HG03108 (cell line): ENCODE measurements around the gene LDB2.

Experiments used
- ATAC-seq: cut with Tn5 transposase; IDR thresholded peaks from one replicate; pipeline ENCODE4 v1.9.1; 2021; ENCODE audit warnings: moderate library complexity; ENCODE audit not compliant: unreplicated experiment

The LDB2 gene

DNA sequence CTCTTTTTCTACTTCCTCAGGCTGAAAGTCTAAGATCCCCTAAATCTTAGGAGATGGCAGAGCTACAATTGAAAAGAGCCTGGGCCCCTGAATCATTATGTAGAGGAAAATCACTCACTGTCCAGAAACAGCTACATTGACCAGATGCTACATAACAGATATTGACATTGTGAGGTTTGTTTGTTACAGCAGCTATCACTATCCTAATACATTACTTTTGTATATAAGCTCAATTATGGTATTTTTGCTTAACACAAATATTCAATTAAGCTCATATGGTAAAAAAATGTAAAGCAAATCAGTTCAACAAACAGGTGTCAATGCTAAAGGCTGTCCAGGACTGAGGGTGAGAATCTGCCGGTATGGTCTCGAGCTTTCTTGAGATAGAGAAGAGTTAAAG, 89.4 kb downstream of the LDB2 start:
- ATAC-seq = no peak

DNA sequence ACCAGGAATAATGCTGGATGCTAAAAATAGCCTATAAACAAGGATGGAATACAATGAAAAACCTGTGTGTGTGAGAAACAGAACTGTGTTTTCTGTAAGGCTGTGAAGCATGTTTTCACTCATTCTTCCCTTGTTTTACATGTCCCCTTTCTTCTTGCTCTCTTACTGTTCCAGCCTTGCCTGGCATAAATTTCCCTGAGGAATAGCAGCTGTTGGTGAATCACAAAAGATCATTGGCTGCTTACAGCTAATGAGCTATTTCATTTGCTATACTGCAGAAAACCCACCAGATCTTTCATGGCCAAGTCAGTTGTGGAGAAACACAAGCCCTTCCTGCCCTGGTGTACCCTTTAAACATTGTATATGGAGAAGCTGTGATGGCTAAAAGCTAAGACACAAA, 91.1 kb downstream of the LDB2 start:
- ATAC-seq = no peak

DNA sequence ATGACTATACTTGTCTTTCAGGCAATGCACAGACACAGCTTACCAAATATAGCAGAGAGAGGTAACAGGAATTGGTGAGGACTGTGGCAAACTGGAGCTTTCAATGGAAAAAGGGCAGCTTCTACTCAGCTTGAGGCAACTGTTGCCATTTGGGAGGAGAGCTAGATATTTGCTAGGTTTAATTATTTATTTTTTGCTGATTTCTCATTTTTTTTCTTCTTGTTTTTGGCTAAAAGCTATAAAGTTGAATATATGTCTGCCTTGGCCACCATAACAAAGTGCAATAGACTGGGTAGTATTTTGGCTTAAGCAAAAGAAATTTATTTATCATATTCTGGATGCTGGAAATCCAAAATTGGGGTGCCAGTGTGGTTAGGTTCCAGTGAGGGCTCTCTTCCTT, 93.9 kb downstream of the LDB2 start:
- ATAC-seq = no peak

- no peak for ATAC-seq
These were observed 96.4 kb downstream of the LDB2 start for GRCh38 chr4:16802044-16802443.

GRCh38 chr4:16801356-16801755, 97.1 kb downstream of the LDB2 start:
- no peak for ATAC-seq

DNA sequence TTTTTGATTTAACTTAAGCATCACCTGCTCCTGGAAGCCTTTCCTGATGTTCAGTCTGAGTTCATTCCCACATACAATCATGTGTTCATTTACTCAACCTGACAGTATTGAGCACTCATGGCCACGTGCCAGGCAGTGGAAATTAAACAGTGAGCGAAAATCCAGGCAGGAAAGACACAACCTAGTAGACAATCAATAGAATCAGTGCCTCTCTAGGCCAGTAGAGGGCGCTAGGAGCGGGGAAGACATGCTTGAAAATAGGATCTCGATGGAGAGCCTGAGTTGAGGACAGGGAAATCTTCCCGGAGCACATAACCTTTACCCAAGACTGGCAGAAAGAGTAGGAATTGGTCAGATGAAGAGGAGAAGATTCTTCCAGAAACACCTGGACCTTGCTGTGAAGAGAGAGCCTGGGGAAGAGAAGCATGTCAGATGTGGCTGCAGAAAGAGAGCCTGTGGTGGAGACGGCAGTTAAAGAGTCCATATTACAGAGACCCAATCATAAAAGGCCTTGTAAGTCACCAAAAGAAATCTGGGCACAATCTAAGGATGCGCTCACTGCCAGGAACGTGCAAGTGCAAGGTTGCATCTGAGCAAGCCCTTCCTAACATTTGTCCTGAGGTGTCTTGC, 103.5 kb downstream of the LDB2 start:
- ATAC-seq = no peak

GRCh38 chr4:16791460-16791859, 107.0 kb downstream of the LDB2 start:
- ATAC-seq = no peak

DNA sequence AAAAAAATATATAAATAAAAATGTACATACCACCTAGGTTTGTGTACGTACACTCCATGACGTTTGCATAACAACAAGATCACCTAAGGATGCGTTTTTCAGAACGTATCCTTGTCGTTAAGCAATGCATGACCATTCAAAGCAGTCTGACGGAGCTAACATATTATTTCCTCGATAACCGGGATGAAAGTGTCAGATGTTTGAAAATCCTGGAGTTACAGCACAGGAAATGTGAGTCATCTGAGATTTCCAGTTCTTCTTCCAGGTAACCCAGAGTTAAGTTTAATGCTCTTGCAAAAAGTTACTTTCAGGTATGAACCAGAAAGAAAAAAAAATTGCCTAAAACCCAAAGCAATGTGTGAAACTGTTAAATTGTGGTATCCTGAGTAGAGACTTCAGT, 107.9 kb downstream of the LDB2 start:
- ATAC-seq = no peak

GRCh38 chr4:16788868-16789267, 109.6 kb downstream of the LDB2 start:
- ATAC-seq = no peak

DNA sequence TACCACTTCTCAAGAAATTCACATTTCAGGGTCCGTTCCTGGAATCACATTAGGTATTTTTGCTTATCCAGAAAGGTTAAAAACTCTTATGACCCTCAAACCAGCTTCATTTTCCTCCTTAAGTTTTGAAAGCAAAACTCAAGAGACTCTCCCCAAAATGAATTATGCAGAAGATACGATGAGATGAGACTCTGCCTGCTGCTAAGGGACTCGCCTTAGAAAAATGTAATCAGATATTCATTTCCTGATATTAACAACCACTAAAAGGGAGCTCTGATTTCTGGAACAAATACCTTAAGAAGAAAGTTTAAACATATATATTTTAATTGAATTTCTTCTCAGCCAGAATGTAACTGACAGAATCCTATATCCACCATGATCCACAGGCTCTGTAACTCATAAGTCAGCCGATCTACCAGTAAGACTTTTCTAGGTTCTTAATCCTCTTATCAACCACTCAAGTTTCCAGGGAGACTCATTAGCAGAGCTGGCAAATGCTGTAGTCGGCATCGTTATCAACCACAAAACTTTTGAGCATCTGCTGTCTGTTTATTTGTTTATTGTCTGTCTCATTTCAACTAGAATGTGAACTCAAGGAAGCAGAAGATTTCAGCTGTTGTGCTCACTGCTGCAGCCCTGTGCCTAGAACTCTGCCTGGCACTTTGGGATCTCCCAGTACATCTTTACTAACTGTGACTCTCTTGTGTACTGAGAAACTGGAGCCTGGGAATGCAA, 112.5 kb downstream of the LDB2 start:
- ATAC-seq = no peak

DNA sequence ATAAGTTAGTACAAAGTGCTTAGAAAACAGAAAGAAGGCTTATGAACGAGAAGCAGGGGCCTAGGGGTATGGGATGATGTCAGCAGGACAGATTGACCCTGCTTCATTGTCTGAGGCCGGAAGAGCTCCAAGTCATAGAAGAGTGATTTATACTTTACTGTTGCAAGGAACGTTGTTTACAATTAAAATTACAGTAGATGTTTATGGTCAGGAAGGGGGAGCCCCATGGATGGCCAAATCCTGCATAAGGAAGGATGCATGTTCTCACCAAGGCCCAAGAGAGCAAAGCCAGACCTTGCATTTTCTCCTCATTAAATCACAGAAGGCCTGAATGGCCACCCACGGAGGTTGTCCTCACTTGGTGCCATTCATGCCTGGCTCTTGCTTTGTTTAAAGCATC, 115.3 kb downstream of the LDB2 start:
- no peak for ATAC-seq

DNA sequence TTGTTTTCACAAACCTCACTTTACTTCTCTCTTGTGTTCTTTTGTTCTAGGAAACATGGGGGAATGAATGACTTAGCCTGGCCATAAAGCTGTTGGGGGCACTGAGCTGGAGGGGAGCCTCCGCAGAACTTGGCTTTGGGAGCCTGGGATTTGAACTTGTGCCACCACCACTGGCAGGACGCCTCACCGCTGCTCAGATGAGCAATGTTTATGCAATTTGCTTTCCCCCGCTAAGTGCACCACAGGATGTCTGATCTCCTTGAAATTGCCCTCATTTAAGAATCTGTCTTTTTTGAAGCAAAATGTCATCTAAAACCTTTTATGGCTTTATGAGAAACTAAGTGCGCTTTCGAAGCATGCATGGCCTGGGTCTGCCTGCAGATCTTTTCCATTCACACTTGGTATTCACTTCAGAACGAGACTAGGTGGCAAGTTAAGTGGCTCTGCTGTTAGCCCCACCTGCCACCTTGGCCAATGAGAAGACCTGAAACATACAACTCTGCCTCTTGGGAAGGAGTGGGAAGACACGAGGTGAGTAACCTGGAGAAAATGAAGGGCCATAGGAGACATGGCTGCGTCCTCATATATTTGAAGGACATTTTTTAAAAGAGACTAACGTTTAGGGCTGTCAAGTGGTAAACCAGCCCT, 119.3 kb downstream of the LDB2 start:
- no peak for ATAC-seq

- no peak for ATAC-seq
These were observed 120.7 kb downstream of the LDB2 start for GRCh38 chr4:16777726-16778125.

GRCh38 chr4:16775411-16776154, 122.9 kb downstream of the LDB2 start:
- ATAC-seq = no peak

DNA sequence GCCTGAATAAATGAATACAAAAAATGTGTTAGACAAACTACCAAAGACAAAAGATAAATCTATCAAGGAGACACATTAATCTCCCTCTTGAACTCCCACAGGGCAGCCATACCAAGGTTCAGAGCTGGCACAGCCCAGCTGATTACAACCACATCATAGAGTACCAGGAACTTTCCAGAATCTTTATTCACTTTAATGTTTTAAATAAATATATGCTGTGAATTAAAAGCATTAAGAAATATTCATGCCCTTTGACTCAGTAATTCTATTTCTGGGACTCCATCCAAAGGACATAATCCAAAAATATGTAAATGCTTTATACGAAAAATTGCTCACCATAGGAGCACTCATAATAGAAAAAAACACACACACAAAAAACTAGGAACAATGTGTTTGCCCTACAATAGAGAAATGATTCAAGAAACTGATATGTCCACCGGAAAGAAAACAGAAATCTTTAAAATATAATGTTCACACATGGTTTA, 126.0 kb downstream of the LDB2 start:
- ATAC-seq = no peak

DNA sequence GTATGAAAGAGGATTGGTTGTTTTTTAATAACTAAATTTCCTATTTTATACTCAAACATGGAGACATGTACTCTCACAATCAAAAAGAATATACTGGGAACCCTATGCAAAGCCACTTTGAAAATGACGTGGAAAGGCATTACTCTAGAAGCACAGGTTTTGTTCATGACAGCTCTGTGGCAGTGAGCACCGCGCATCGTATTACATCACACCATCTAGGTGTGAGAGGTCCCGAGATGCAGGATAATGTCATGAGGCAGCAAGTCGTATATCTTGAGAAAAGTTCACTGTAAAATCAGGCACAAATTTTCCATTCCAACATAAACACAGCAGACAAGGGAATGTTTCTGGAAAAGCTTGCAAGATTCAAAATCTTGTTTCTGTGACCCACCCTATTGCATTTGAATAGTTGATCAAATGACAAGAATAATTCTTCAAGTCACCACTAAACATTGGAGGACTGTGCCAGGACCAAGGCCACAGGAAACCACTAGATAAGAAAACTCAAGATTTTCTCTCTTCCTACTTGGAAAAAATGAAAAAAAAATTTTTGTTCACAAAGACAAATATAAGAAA, 127.6 kb downstream of the LDB2 start:
- ATAC-seq = no peak

- no peak for ATAC-seq
These were observed 130.6 kb downstream of the LDB2 start for GRCh38 chr4:16767861-16768260.

GRCh38 chr4:16767251-16767650, 131.2 kb downstream of the LDB2 start:
- ATAC-seq = no peak

- ATAC-seq = no peak
These were observed 132.9 kb downstream of the LDB2 start for GRCh38 chr4:16765546-16765945.

GRCh38 chr4:16764622-16765021, 133.8 kb downstream of the LDB2 start:
- ATAC-seq = no peak
